ENCODE data around the gene NPAS2. TPM values are rescaled to one million over a fixed set of nuclear protein-coding genes. Genes with fewer than 3 reads are reported as not detected.

Gene NPAS2
- total RNA-seq, 1 experiment from 2014 or later = 12.3 TPM

DNA sequence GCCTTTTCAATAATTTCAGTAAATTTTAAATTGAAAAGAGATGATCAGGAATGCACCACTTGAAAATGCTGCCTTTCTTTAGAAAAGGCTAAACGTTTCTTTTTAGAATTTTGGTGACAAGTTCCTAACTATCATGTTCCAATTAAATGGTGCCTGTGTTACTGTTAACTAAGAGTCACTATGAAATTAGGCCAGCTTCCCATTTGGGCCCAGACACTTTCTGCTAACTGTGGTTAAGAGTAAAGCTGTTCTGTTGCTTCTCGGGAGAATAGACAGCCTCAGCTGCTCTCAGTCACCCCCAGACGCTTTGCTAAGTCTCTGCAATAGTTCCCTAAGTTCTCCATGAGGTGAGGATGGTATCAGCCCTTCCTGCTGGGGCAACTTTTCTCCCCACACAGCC lies 90.2 kb downstream of the NPAS2 start:
- Mint-ChIP-seq H3K4me3 (ENCODE audit: unreplicated experiment) (no peak overlapping the region), H3K4me1 (ENCODE audit: insufficient read depth, unreplicated experiment) (no peaks in the 10 kb centered on the region), H3K27me3 (ENCODE audit: insufficient read depth, unreplicated experiment) (no peaks in the 10 kb centered on the region), H3K36me3 (ENCODE audit: insufficient read depth, unreplicated experiment) (peaks cover 11% of the 10 kb centered on the region), H3K9me3 (ENCODE audit: unreplicated experiment) (no peaks in the 10 kb centered on the region), H3K27ac (ENCODE audit: low read depth, unreplicated experiment) (no peak overlapping the region)
- intact Hi-C loops (cut with micrococcal nuclease) = no loop called here
- BruUV-seq (replicated peaks) = no TSS peak
- ChIA-PET POLR2A (no interaction called here), CTCF (no interaction called here)
- DNase-seq (ENCODE audit: unreplicated experiment) = no peak
- TF ChIP-seq, protein P1, sequence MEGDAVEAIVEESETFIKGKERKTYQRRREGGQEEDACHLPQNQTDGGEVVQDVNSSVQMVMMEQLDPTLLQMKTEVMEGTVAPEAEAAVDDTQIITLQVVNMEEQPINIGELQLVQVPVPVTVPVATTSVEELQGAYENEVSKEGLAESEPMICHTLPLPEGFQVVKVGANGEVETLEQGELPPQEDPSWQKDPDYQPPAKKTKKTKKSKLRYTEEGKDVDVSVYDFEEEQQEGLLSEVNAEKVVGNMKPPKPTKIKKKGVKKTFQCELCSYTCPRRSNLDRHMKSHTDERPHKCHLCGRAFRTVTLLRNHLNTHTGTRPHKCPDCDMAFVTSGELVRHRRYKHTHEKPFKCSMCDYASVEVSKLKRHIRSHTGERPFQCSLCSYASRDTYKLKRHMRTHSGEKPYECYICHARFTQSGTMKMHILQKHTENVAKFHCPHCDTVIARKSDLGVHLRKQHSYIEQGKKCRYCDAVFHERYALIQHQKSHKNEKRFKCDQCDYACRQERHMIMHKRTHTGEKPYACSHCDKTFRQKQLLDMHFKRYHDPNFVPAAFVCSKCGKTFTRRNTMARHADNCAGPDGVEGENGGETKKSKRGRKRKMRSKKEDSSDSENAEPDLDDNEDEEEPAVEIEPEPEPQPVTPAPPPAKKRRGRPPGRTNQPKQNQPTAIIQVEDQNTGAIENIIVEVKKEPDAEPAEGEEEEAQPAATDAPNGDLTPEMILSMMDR (IDR thresholded peaks at IDR 0.05; ENCODE audit: unreplicated experiment) = no peak

DNA sequence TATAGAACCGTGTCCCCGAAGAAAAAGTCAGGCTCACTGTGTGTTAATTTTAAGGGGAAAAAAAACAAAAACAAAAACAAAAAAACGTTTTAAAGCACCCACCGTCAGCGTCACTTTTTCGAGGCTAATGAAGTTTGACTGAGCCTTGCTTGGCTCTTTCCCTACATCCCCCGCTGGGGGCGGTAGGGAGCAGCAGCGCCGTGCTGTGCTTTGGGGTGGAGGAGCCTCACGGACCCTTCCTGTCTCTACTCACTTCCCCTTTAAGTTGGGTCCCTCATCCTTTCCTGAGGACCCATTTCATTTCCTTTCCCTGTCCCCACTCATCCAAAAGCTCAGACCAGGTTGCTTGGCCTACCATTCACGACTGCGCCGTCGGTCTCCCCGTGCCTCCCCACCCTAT lies 99.4 kb downstream of the NPAS2 start:
- no TSS peak for BruUV-seq (replicated peaks)
- ChIA-PET CTCF (no interaction called here), POLR2A (no interaction called here)
- no peak for DNase-seq (ENCODE audit: unreplicated experiment)
- no peaks in the 10 kb centered on the region for H3K27me3 Mint-ChIP-seq (ENCODE audit: insufficient read depth, unreplicated experiment)
- no peaks in the 10 kb centered on the region for H3K4me1 Mint-ChIP-seq (ENCODE audit: insufficient read depth, unreplicated experiment)
- TF ChIP-seq, protein P1 (IDR thresholded peaks at IDR 0.05; ENCODE audit: unreplicated experiment) = no peak
- intact Hi-C loops (cut with micrococcal nuclease) = no loop called here
- peaks cover 8% of the 10 kb centered on the region for H3K9me3 Mint-ChIP-seq (ENCODE audit: unreplicated experiment)
- H3K36me3 Mint-ChIP-seq (ENCODE audit: insufficient read depth, unreplicated experiment) = peaks cover 6% of the 10 kb centered on the region
- no peak overlapping the region for H3K4me3 Mint-ChIP-seq (ENCODE audit: unreplicated experiment)
- no peak overlapping the region for H3K27ac Mint-ChIP-seq (ENCODE audit: low read depth, unreplicated experiment)

DNA sequence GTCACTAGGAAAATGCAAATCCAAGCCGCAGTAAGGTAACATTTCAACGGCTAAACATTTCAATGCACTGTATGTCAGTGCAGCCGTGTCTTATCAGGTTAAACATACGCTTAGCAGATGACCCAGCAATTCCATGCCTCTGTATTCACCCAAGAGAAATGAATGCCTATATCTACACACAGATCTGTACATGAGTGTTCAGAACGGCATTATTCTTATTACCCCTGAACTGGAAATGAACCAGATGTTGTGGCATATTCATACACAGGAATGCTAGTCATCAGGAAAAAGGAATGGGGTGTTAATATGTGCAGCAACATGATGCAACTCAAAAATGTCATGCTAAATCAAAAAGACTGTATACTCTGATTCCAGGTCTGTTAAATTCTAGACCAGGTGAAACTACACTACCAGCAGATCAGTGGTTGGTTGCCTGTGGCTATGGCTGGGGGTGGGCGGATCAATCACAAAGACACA lies 101.8 kb downstream of the NPAS2 start:
- BruUV-seq (replicated peaks) = no TSS peak
- no peak overlapping the region for H3K4me3 Mint-ChIP-seq (ENCODE audit: unreplicated experiment)

DNA sequence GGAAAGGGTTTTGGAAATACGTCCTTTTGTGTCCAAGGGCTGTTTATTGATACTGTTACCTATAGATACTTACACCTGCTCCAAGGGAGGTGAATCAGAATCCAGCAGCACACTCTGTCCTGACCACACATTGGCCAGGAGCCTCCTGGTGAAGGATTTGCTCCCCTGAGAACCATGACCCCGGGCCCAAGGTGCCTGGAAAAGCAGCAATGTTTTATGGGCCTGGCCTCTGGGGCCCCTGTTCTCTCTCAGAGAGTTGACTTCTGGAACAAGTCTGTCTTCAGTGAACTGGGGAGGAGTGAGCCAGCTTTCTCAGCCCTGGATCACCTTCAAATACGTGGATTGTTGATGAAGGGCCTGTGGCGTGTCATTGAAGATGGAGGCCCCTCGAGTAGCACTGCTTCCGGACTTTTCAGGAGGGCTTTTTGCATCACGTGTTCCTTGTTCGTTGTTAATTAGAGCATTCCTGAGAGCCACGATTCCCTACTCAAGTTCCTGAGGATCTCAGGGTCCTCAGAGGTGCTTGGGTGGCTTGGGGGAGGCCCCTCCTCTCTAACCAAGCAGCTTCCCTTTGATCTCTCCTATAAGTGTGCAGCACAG lies 103.6 kb downstream of the NPAS2 start:
- no peak overlapping the region for H3K27ac Mint-ChIP-seq (ENCODE audit: low read depth, unreplicated experiment)
- H3K36me3 Mint-ChIP-seq (ENCODE audit: insufficient read depth, unreplicated experiment) = peaks cover 18% of the 10 kb centered on the region
- no peaks in the 10 kb centered on the region for H3K4me1 Mint-ChIP-seq (ENCODE audit: insufficient read depth, unreplicated experiment)
- TF ChIP-seq, protein P1 (IDR thresholded peaks at IDR 0.05; ENCODE audit: unreplicated experiment) = no peak
- POLR2A ChIA-PET = no interaction called here
- BruUV-seq (replicated peaks) = no TSS peak
- H3K27me3 Mint-ChIP-seq (ENCODE audit: insufficient read depth, unreplicated experiment) = no peaks in the 10 kb centered on the region
- H3K9me3 Mint-ChIP-seq (ENCODE audit: unreplicated experiment) = peaks cover 8% of the 10 kb centered on the region
- H3K4me3 Mint-ChIP-seq (ENCODE audit: unreplicated experiment) = no peak overlapping the region
- DNase-seq (ENCODE audit: unreplicated experiment) = no peak
- CTCF ChIA-PET = interaction anchor here (1.7 kb wide), 1 partner anchor 313 kb away, joined by 6 read pairs; no protein-coding TSS in a partner anchor
- intact Hi-C loops (cut with micrococcal nuclease) = no loop called here

More for the DNA sequence above, 101.8 kb downstream of the NPAS2 start:
- intact Hi-C loops (cut with micrococcal nuclease) = no loop called here
- no peaks in the 10 kb centered on the region for H3K4me1 Mint-ChIP-seq (ENCODE audit: insufficient read depth, unreplicated experiment)
- no peaks in the 10 kb centered on the region for H3K27me3 Mint-ChIP-seq (ENCODE audit: insufficient read depth, unreplicated experiment)
- ChIA-PET CTCF (no interaction called here), POLR2A (no interaction called here)
- TF ChIP-seq, protein P1 (IDR thresholded peaks at IDR 0.05; ENCODE audit: unreplicated experiment) = no peak
- H3K36me3 Mint-ChIP-seq (ENCODE audit: insufficient read depth, unreplicated experiment) = peaks cover 18% of the 10 kb centered on the region
- no peak for DNase-seq (ENCODE audit: unreplicated experiment)
- H3K9me3 Mint-ChIP-seq (ENCODE audit: unreplicated experiment) = peaks cover 8% of the 10 kb centered on the region
- no peak overlapping the region for H3K27ac Mint-ChIP-seq (ENCODE audit: low read depth, unreplicated experiment)

All from MCF 10A (cell line).